Raji (cell line): Measurements from ENCODE around the gene KCNK5.

Source experiments
- POLR2A ChIP-seq: IDR thresholded peaks from 2 replicates; pipeline ENCODE4 v1.6.1; 2011; ENCODE audit warnings: low read depth, low read length, control low read depth; ENCODE audit not compliant: insufficient read depth

KCNK5 gene

DNA sequence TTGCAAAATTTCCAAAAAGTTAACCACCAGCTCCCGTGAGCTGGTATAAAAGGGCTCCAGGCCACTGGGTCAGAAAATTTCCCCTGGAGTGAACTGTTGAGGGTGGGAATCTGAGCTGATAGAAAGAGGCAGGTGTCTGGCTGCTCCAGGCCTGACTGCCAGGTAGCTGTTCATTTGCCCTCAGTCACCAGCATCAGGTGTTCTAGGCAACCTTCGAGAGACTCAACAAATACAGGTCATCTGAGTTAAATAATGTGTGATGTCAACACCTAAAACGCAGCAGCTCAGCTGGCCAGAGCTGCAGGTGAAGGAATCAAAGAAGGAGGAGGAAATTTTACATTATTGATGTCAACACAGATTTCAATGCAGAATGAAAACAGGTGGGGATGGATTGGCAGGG is 46.7 kb downstream of the KCNK5 start:
- TF ChIP-seq POLR2A = no peak

DNA sequence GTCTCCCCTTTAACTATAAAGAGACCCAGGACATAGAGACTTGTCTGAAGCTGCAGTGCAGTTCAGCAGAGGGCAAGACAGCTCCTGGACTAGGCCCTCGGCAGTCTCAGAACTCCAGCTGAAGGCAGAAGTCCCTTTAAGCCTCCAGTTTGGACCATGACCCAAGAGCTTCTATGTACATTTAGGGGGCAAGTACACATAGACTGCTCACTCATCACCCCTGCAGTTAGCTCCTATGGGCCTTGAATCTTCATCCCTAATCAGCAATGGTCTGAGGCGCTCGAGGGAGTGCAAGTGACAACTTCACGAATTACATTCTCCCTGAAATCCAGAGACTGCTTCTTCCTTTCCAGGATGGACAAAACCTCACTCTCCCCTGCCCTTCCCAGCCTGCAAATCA is 47.4 kb downstream of the KCNK5 start:
- no peak for TF ChIP-seq POLR2A

DNA sequence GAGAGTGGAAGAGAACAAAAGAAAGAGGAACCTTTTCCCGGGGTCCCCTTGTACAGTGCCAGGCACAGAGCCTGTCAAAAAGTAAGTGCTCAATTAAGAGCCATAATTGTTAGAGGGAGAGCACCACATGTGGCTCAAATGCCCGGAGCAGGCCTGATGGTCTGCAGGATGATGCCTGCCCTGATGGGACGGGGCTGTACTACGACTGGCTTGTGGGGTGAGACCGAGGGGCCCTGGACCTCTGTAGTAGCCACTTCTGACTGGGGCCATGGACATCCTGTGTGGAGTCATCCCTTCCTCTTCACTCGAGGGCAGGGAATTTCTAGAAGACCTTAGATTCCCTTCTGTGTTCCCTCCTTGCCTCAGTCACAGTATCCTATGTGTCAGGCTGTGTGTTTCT is 47.9 kb downstream of the KCNK5 start:
- no peak for TF ChIP-seq POLR2A

DNA sequence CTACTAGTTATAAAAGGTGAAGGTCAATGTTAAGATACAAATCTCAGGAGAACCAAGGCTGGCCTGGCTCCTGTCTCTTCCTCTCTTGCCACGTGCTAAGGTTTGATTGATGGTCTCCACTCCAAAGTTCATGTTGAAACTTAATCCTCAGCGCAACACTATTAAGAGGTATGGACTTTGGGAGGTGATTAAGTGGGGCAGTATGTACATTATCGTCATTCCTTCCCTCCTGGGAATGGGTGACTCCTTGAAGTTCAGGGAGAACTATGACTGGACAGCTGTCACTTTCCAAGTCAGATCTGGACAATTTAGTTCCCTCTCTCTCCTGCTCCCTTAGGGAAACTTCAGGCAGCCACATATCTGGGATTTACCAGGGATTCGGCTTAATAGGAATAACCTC is 50.5 kb downstream of the KCNK5 start:
- no peak for TF ChIP-seq POLR2A

DNA sequence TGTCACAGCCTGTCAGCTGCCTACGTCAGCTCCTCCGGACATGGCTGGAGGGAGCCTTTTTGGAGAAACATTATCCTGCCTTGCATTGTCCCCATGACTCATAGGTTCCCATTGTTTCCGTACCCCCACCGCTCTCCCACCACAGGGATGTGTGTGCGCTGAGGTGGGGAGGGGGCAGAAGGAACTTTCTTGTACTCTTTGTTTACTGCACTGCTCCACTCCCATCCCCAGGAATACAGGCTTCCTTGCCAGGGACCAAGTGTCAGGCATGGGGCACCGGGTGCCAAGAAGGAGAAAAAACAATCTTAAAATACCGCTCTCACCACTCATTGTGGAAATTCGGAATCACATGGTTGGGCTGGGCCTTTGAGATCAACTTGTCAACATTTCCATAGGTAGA is 51.0 kb downstream of the KCNK5 start:
- no peak for TF ChIP-seq POLR2A

DNA sequence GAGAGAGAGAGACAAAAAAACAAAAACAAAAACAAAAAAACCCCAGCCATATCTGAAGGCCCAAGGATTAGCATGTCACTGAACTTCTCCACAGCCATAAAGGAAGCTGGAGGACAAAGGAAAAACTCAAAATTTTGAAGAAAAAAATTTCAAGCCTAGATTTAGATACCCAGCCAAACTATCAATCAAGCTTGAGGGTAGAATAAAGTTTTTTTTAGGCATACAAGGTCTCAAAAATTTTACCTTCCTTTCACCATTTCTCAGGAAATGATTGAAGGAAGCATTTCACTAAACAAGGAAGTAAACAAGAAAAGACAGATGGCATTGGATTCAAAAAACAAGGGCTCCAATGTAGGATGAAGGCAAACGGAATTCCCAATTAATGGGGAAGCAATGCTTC is 52.1 kb downstream of the KCNK5 start:
- TF ChIP-seq POLR2A = no peak

DNA sequence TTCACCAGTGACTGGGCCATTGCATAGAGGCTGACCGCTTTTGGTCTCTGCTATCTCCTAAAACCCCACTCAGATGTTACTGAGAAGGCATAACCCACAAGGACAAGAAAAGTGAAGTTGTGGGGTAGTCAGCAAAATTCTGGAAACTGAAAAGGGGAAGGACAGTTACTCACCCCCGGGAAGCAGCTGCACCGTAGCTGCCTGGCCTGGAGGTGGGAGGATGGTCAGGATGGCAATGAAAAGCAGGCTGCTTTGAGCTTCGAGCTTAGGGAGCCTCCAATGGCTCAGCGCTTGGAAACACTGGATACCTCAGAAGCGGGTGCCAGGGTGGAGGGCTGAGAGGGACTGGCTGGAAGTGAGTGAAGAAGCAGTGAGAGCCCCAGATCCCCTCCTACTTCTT is 56.0 kb downstream of the KCNK5 start:
- TF ChIP-seq POLR2A = no peak

DNA sequence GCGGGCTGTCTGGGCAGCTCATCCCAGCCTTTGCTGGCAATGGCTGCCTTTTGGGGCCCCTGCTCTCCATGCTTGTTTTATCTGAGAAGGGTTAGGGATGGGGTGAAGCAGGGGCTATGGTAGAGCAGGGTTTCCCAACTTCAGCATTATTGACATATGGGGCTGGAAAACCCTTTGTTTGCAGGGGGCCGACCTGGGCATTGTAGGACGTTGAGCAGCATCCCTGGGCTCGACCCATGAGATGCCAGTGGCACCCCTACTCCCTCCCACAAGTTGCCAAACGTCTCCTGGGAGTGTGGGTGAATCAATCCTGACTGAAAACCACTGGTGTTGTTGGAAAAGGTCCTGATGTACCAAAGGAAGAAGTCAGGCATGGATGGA is 56.9 kb downstream of the KCNK5 start:
- TF ChIP-seq POLR2A = no peak

DNA sequence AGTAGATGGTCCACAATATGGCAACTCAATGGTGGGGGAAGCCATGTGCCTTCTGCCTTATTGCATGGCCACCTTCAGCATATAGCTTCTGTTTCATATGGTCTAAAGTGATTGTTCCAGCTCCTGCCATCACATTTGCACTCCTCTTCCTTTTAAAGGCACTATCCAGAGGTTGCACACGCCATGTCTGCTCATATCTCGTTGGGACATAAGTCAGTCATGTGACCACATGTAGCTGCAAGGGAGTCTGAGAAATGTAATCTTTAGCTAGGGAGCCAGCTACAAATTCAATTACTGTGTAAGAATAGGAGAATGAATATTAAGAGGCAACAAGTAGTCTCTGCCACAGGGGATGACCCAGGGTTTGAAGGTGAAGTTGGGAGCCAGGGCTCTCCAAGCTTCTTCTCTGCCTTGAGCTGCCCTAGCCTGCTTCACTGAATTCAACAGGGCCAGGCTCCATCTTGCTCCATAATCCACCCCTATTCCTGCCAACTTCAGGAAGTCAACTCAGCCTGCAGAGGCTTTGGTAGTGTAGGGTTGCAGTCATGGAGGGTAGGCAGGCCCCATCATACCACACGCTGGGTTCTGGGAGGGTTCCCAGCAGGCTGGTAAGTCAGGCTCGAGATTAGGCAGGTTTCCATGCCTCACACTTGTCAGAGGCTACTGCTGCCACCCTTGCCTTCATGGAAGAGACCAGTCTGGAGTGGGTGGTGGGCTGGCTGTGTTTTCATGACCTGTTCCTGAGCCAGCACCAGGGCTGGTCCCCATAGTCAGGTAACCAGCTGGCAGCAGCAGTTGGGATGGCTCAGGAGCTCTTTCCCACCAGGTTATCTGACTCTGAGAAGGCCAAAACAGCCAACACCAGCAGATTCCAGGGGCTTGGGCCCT is 57.5 kb downstream of the KCNK5 start:
- no peak for TF ChIP-seq POLR2A

DNA sequence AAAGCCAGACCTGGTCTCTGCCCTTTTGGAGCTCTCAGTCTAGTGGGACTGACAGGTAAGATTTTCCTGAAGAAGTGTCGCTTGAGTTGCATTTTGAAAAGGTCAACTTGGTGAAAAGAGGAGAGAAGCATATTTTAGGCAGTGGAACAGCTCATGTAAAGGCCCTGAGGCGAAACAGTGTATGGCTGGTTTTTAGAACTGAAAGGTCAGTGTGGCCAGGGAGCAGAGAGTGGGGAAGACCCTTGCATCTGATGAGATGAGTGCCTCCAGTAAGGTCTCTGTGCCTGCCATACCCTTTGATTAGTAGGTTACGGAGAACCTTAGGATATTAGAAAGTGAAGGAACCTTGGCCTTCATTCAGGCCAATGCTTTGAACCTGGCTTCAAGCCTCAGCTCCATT is 58.4 kb downstream of the KCNK5 start:
- no peak for TF ChIP-seq POLR2A

DNA sequence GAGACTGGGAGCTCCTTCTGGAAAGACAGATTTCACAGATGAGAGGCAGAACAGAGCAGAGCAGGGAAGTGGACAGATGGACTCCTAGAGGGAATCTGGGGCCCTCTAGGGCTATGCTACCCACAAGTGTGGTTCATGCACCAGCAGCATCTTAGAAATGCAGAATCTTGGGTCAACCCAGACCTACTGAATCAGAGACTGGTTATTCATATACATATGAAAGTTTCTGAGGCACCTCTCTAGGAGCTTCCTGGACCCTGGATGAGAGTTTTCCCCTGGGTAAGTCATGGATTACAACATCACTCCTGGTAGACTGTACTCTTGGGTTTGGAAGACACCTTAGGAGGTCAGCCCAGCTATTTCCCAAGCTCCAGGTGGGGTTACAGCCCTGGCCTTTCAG is 58.9 kb downstream of the KCNK5 start:
- no peak for TF ChIP-seq POLR2A

DNA sequence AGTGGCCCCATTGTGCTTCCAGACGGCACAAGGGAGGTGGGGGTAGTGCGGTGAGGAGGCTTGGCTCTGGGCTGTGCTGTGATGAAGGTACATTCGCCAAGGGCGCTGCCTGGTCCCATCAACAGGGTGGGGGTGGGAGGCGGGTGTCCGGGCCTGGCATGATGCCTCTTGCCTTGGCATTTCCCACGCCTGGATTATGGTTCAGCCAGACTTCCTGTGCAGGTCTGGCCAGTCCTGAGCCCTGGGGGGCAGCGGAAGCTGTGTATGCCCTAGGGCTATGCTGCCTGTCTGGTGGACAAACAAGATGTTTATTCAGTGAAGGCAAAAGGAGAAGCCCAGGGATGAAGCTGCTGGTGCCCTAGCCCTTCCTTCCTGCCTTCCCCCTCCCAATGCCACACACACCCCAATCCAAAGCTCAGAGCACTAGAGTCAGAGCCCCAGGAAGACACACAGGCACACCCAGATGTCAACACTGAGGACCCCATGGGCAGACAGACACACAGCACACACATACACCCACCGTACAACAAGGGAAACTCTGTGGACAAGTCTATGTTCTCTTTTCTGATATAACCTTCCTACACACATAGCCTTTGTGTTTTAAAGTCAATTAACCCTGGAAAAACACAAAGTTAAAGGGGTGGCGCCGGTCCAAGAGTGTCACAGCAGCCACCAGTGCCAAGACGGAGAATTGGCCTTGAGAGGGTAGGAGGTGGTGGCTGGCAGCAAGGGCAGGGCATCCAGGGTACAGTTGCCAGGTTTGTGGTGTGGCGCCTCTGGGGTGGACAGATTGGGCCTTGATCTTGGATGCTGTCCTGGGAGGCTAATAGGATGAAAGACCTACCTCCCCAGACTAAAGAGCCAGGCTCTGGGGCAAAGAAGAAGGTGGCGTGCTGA is 59.6 kb downstream of the KCNK5 start:
- TF ChIP-seq POLR2A = no peak

DNA sequence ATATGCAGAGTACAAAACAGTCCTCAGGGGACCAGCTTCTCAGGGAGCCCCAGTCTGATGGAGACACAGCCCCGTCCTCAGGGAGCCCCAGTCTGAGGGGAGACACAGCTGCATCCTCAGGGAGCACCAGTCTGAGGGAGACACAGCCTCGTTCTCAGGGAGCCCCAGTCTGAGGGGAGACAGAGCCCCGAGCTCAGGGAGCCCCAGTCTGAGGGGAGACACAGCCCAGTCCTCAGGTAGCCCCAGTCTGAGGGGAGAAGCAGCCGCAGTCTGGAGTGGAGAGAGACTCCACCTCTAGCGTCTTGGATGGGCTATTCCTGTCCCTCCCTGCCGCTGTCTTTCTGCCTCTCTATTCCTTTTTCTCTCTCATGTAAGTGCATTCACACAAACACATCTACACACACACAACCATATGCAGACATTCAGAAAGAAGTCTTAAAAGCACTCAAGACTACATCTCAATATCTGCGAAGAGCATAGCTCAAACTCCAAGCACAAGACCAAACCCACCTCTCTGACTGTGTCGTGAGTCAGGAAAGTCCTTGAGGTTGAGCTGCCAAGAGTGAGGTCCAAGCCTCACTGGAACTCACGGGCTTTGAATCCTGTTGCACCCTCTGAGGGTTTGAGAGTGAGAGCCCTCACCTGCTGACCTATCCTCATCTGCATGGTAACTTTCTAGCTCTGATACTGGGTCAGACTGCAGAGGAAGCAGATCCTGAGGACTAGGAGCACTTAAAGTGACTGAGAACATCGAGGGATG is 61.2 kb downstream of the KCNK5 start:
- no peak for TF ChIP-seq POLR2A

DNA sequence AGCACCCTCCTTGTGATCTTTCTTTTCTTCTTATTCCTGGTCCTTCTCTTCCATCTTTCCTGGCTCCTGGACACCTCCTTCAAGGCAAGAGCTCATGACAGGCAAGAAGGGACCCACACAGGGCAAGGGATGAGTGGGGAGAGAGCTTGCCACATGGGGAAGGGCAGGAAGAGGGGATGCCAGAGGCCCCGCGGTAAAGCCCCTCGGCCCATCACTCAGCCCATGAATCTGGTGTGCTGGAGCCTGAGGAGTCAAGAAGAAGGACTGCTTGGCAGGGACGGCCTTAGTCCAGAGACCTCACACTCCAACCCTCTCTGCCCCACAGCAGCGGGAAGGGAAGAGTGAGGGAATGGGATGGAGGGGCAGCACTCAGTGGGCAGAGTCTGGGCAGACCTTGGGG is 62.0 kb downstream of the KCNK5 start:
- no peak for TF ChIP-seq POLR2A

DNA sequence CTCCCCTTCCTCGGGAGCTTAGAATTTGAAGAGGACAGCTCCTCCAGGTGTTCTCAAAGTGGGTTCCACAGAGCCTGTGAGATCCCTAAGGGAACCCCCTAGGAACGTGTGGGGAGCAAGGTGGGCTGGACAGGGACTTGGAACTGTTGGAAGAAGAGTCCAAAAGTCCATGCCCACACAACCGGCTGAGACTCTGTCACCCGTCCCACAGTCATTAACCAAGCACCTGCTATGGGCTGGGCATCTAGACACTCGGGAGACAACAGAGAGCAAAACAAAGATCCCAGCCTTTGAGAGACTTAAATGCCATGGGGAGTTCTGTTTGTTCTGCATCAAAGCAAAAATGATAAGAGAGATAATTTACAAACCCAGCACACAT is 62.4 kb downstream of the KCNK5 start:
- TF ChIP-seq POLR2A = no peak
